Measurements from ENCODE around the gene SHCBP1.

The SHCBP1 gene

DNA sequence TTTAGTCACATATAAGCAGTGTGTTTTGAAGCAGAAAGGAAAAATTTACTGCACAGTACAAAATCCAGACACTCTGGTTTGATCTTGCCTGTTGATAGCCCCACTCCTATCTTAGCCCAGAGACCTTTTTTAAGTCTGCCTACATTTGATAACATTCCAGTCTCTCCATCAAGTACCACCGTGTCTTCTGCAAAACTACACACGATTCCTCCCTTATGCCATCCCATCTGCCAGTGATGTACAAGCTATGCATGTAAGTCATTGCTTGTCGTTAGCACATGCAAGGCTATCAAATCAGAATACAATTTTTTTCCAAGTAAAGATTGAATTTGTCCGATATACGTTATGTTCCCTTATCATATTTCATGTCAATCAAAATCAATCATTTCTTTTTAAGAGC lies 14.9 kb downstream of the SHCBP1 start:
- no peak for DNase-seq (ENCODE audit: extremely low read depth, low read depth)
- TF ChIP-seq, protein P1, sequence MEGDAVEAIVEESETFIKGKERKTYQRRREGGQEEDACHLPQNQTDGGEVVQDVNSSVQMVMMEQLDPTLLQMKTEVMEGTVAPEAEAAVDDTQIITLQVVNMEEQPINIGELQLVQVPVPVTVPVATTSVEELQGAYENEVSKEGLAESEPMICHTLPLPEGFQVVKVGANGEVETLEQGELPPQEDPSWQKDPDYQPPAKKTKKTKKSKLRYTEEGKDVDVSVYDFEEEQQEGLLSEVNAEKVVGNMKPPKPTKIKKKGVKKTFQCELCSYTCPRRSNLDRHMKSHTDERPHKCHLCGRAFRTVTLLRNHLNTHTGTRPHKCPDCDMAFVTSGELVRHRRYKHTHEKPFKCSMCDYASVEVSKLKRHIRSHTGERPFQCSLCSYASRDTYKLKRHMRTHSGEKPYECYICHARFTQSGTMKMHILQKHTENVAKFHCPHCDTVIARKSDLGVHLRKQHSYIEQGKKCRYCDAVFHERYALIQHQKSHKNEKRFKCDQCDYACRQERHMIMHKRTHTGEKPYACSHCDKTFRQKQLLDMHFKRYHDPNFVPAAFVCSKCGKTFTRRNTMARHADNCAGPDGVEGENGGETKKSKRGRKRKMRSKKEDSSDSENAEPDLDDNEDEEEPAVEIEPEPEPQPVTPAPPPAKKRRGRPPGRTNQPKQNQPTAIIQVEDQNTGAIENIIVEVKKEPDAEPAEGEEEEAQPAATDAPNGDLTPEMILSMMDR (IDR thresholded peaks at IDR 0.05; ENCODE audit: low read depth, low read length): no peak

- DNase-seq (ENCODE audit: extremely low read depth, low read depth): no peak
- TF ChIP-seq, protein P1 (IDR thresholded peaks at IDR 0.05; ENCODE audit: low read depth, low read length): no peak
These were observed 29.9 kb downstream of the SHCBP1 start for GRCh38 chr16:46591257-46591656.

DNA sequence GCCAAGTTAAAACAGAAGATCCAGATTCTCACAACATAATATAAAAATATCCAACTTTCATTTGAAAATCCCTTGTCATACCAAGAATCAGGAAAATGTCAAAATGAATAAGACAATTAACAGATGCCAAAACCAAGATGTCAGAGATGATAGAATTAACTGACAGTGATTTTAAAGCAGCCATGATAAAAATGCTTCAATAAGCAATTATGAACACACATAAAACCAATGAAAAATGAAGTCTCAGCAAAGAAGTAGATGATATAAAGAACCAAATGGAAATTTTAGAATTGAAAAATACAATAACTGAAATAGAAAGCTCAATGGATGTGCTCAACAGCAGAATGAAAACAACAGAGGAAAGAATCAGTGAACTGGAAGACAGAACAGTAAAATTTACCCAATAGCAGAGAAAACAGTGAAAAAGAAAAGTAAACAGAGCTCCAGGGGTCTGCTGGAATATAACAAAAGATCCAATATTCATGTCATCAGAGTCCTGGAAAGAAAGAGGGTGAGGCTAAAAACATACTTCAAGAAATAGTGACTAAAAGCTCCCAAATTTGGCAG lies 35.1 kb downstream of the SHCBP1 start:
- DNase-seq (ENCODE audit: extremely low read depth, low read depth): no peak
- TF ChIP-seq, protein P1 (IDR thresholded peaks at IDR 0.05; ENCODE audit: low read depth, low read length): no peak

GRCh38 chr16:46583036-46583435 lies 38.1 kb downstream of the SHCBP1 start:
- TF ChIP-seq, protein P1 (IDR thresholded peaks at IDR 0.05; ENCODE audit: low read depth, low read length): no peak
- DNase-seq (ENCODE audit: extremely low read depth, low read depth): no peak

- no peak for DNase-seq (ENCODE audit: extremely low read depth, low read depth)
- TF ChIP-seq, protein P1 (IDR thresholded peaks at IDR 0.05; ENCODE audit: low read depth, low read length): no peak
These were observed 38.9 kb downstream of the SHCBP1 start for GRCh38 chr16:46582313-46582712.

GRCh38 chr16:46577988-46578579 lies 43.1 kb downstream of the SHCBP1 start:
- TF ChIP-seq, protein P1 (IDR thresholded peaks at IDR 0.05; ENCODE audit: low read depth, low read length): no peak
- no peak for DNase-seq (ENCODE audit: extremely low read depth, low read depth)

- no peak for DNase-seq (ENCODE audit: extremely low read depth, low read depth)
- TF ChIP-seq, protein P1 (IDR thresholded peaks at IDR 0.05; ENCODE audit: low read depth, low read length): no peak
These were observed 47.4 kb downstream of the SHCBP1 start for GRCh38 chr16:46573834-46574159.
